GM21381 (cell line): ENCODE data around the gene ZNRF3.

Experiments
- ATAC-seq: cut with Tn5 transposase; IDR thresholded peaks from one replicate; pipeline ENCODE4 v1.9.1; 2021; ENCODE audit warnings: mild to moderate bottlenecking, moderate library complexity; ENCODE audit not compliant: unreplicated experiment

The ZNRF3 gene

DNA sequence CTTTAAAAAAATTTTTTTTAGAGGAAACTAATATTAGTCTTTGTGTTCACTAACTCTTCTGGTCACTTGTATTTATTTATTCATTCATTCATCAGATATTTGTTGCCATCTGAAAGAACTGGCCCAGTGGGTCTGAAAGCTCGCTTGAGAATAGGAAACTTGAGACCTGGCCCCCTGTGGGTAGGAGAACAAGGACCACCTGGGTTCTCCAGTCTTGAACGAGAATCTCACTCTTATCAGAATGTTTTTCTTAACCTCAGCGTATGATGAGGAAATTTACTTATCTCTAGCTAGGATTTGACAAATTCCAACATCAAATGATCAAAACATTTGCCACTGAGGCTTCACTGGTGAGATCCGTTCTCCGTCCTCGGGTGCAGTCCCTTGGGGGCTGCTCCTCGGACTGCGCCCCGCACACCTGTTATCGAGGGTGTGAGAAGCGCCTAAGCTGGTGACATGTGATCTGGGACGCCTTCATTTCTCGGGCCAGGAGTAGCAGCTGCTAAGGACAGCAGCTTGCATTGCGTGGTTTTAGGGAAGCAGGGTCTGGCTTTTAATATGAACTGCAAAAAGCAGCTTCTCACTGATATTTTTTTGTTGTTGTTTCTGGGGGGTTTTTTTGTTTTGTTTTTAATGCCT, 171.9 kb downstream of the ZNRF3 start:
- ATAC-seq, result no peak

DNA sequence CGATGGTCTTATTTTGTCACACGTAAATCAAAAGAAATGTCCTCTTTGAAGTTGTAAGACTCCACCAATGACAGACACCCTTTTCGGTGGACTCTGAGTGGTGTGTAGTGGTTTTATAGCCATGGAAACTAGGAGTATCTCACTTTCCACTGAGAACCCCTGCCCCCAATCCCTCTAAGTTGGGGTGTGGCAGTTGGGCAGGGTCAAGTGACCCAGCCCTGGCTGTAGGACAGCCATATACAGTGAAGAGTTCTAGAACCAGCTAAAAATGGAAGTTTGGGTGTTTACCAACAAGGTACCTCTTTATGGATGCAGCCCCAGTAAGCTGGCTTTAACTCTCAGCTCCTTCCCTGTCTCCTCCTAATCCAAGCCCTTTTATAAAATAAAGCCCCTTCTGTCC, 173.1 kb downstream of the ZNRF3 start:
- no peak for ATAC-seq

DNA sequence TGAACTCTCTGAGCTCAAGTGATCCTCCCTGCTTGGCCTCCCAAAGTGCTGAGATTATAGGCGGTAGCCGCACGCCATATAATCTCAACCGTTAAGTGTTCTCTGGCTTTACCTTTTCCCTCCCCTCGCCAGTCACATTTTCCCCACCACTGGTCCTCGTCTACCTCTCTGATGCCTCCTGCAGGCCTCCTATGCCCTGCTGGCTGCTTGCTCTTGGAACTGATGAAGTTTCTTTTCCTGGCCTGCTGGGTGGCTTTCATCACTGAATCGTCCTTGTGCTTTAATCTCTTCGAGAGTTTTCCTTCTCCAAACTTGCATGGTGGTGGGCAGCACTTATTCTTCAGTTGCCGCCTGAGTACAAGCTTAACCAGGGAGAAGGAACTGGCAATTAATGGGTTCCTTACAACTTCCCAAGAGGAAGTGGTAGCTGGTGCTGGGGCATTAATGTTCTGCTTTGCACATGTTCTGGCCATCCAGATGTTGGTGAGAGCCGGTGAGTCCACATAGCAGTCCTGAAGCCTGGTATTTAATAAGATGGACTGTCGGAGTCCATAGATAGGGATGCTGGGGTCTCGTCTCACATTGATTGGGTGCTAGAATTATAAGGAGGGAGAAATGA, 177.0 kb downstream of the ZNRF3 start:
- no peak for ATAC-seq

DNA sequence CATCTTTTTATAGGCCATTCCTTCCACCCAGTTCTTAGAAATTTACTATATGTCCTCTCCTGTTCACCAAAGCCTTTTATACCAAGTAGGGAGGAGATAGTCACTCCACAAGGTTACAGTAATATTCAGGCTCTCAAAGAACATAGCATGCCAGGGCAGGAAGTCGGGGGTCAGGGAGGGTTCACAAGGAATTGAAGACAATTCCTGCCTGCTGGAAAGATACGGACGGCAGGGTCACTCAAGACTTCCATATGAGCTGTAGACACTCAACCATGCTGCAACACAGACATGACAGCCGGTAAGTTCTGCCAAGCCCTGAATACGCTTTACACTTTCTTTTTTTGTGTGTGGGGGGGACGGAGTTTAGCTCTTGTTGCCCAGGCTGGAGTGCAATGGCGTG, 177.6 kb downstream of the ZNRF3 start:
- no peak for ATAC-seq

DNA sequence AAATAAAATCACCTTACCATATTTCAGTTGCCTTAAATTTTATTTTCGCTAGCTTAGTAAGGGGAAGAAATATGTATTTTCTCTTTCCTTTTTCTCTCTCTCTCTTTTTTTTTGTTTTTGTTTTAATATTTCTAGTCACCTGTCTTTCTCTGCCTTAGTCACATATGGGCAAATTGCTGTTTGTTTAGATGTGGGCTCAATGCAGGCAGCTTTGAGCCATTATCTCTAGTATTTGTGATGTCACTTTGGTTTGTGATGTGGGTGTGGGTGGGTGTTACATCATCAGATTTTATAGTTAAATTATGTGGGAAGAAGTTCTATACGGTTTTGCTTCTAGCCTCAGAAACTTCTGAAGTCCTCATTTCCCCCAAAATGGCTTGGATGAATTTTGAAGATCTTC, 178.4 kb downstream of the ZNRF3 start, which contains the start of gene C22orf31:
TSS of gene C22orf31 (minus strand) at position 59 of the 400 bp plus-strand sequence. CDS start at position 20, 39 bp downstream.
- ATAC-seq, result no peak

DNA sequence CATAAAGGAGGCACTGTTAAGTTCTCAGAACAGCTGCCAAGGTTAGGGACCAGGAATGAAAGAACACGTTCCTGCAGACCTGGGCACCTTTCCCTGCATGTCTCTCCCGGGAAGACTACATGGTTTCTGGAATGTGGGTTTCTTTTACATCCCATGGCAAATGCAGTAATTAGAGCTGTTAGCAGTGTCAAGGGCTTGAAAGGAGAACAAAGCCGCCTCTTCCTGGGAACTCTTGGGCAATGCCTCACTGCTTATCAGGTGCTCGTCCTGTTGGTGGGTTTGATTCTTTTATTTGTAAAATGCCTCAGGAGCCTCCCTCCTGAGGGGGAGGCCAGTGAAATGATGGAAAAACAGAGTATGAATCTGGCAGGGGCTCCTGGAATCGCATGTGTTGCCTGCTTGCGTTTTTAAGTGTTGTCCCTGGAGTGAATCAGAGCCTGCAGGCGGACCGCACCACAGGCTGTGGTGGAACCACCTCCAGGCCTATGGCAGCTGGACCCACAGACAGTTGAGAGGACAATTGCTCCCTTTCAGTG, 179.0 kb downstream of the ZNRF3 start:
- no peak for ATAC-seq

DNA sequence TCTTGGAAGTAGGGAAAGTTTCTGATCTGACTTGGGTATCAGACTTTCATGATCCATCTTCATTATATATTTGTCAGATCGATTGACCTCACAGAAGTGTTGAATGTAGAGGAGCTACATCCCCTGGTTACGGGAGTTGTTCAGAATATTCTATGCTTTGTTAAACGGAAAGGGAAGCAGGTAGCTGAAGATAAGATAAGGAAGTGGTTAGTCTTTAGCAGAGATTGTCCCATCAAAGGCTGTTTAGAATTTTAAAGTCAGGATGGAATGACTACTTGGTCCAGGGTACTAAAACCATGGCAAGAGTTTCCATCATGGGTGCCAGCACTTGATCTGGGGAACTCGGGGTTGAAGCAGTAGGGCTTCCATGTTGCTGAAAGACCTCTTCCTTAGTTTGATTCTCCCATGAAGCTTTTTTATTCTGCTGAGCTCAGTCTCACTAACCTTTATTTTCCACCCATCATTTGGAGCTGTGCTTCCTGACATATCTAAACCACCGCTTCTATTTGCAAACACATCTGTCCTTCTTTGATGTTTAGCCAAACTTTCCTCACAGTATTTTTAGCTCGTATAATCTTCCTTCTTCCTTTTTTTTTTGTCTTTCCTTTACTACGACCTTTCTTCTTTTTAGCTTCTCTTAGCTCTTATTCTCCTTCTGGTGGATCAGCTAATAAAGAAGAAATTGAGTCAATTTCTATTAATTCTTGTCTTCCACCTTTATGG, 182.3 kb downstream of the ZNRF3 start:
- no peak for ATAC-seq

DNA sequence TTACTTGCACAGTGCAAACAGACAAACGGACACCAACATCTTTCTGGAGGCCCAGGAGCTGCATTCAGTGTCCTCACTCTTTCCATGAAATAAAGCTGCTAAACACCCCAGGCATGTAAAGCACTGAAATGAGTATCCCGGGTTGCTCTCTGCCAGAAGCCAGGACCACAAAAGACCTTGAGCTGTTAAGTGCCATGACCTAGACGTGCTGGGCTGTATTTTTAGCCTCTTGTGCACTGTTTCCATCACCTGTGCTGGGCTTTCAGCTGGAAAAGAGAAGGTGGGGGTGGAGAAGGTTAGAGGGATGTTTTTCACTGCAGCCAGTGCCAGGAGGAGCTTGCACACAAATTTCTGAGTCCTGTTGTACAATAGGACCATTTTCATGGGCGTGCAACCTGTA, 186.1 kb downstream of the ZNRF3 start:
- no peak for ATAC-seq

DNA sequence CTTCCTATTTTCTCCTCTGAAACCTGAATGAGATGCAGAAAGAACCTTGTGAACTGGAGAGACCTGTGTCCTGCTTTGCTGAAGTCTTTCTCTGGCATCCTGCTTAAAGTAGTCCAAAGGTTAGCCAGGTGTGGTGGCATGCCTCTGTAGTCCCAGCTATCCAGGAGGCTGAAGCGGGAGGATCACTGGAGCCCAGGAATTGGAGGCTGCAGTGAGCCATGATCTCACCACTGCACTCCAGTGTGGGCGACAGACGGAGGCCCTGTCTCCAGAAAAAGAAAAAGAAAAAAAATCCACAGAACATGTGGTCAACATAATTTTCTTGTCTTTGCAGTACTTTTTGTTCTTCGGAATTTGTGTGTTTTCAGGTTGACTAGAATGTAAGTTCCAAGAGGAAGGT, 187.1 kb downstream of the ZNRF3 start:
- no peak for ATAC-seq

DNA sequence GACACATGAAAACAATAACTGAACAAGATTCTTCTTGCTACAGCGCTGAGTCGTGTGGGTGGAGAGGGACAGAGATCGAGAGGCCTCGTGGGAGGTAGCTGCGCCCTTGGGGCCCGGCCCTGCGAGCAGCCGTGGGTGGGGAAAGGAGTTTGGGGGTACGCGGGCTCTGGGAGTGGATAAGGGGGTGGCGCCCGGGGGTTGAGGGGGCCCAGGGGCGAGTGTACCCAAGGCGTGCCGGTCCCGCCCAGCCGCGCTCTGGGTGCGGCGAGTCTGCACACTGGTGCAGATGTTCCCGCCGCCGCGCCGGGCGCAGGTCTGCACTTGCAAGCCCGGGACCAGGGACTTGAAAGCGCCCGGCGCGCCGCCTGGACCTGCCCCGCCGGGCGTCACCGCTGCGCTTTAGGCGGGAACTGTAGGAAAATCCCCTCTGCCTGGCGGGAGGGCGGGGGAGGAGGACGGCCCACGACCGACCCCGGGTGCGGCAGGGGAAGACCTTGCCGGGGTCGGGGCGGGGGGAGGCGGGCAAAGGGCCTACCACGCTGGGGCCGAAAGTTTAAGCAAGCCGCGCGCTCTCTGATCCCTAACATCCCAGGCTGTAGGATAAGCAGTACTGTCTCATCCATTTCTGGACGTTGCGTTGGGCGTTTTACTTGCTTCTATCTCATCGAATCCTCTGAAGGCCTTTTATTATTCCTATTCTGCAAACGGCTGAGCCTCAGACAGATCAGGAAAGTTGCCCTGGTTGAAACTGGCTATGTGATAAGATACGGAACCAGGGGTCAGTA, 188.1 kb downstream of the ZNRF3 start:
- no peak for ATAC-seq

DNA sequence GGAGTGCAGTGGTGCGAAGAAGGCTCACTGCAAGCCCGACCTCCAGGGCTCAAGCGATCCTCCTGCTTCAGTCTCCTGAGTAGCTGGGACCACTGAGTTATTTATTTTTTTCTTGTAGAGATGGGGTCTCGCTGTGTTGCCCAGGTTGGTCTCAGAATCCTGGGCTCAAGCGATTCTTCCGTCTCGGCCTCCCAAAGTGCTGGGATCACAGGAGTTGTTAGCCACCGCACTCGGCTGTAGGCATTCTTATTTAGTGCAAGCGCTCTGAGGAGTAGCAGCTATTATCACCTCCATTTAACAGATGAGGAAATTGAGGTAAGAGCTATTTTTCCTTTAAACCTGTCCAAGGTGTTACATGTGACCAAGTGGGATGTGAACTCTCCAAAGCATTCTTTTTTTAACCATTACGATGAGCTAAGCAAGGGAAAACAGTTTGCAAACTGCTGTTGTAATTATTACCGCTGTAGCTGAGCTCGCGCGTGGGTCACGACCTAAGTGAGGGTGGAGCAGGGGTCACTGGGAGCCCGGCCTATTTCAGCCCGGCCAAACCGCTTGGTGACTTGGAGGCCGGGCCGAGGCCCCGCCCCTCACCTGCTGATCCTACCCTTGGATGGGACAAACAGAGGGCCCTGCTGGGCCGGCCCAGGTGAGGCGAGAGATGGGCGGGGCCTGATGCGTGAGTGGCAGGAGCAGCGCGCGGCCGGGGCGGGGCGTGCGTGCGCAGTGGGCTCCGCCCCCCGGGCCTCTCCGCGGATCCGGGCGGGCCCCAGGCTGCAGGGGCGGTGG, 189.0 kb downstream of the ZNRF3 start:
- ATAC-seq, result peak; percentile 88

DNA sequence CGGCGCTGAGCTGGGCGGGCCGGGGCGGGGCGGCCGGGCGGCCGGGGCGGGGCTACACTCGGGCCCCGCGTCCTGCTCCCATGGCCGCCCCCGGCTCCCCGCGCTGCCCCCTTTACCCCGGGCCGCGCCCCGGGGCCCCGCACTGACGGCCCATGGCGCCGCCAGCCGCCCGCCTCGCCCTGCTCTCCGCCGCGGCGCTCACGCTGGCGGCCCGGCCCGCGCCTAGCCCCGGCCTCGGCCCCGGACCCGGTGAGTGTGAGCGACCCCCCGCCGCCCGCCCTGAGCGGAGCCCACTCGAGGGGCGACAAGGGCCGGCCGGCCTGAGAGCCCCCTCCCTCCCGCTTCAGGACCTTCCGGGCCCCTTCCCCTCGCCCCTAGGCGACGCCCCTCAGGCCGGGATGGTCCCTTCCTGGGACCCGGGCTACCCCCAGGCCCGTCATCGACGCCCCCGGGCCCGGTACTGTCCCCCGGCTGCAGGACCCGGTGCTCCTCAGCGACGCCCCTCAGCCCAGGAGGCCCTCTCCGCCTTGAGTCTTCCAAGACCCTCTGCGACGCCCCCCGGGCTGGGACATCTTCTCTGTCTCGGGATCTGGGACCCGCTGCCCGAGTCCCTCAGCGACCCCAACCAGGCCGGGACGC, 189.7 kb downstream of the ZNRF3 start, which contains the start of gene KREMEN1:
TSS of gene KREMEN1 (plus strand) at position 57 of the 639 bp plus-strand sequence. CDS start at position 153, 96 bp downstream.
- no peak for ATAC-seq

DNA sequence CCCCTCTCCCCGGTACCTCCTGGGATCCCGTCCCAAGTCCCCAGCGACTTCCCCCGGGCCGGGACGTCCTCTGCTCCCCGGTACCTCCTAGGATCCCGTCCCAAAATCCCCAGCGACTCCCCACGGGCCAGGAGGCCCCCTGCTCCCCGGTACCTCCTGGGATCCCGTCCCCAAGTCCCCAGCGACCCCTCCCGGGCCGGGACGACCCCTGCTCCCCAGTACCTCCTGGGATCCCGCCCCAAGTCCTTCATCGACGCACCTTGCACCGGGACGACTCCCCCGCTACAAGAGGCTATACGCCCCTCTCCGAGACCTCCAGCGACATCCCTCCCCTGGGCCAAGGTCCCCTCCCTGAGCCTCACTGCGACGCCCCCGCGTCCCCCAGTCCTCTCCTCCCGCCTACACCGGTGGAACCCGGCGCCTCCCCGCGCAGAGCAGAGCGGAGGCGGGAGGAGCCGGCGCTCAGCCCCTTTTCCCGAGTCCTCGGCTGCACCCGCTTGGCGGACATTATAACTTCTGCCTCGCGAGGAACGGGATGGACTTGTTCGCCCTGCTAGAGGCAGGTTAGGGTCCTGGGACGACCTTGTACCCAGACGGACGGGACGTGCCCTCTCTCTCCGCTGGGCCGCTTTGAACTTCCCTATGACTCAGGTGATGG, 190.4 kb downstream of the ZNRF3 start:
- no peak for ATAC-seq

DNA sequence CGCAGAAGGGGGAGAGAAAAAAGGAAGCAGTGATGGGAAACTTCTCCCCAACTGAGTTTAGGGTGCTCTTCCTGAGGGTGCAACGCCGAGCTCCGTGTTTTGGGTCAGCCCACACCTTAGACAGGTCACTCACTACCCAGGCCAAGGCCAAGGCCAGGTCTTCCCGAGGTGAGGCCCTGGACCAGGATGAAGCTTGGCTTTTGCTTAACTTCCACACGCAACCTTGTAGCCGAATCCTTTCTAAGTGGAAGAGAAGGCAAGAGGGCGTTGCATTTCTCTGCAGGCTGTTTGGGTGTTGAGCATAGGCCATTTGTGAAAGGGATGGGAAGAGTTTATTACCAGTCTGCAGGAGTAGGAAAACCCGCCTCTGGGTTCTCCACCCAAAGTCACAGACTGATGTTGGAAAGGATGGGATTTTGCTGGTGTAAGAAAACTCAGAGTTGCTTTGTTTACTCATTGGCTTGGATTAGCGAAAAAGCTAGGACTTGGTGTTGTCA, 191.0 kb downstream of the ZNRF3 start:
- ATAC-seq, result no peak

DNA sequence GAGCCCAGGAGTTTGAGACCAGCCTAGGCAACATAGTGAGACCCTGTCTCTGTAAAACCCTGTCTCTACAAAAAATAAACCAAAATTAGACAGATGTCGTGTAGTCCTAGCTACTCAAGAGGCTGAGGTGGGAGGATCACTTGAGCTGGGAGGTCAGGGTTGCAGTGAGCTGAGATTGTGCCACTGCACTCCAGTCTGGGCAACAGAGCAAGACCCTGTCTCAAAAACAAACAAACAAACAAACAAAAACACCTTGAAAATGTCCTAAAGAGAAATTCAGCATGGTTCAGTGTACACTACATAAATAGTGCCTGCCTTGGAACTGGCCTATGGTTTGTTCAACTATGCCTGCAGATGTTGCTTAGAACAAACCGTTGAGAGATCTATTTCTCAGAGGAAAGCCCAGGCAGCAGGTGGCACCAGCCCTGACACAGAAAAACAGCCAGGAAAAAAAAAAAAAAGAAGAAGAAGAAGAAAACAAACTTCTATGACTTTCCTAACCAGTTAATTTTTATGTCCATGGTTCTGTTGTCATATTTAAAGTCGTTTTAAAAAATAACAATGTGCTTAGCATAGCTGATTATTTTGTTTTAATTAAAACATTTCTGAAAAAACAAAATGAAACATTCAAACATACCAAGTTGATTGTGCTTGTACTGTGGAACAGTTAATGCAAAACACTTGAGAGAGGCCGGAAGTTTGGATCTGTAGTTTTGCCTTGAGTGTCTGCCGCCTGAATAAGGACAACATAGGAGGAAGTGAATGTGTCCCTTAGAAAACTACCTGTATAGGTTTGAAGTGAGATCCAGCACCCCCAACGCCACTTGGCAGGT, 194.9 kb downstream of the ZNRF3 start:
- no peak for ATAC-seq

DNA sequence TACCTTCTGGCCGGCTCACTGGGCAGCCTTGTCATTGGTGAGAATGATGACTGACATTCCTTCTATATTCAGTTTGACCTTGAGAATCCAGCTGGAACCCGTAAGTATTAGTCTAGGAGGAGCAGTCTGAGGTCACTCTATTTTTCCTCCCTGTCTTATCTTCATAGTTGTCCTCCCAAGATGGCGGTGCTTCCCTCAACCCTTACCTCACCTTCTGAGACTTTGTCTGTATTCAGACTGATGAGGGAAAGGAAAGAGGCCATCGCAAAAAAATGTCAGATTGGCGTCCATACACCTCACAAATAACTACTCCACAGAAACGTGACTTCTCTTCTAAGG, 195.5 kb downstream of the ZNRF3 start:
- ATAC-seq, result no peak

DNA sequence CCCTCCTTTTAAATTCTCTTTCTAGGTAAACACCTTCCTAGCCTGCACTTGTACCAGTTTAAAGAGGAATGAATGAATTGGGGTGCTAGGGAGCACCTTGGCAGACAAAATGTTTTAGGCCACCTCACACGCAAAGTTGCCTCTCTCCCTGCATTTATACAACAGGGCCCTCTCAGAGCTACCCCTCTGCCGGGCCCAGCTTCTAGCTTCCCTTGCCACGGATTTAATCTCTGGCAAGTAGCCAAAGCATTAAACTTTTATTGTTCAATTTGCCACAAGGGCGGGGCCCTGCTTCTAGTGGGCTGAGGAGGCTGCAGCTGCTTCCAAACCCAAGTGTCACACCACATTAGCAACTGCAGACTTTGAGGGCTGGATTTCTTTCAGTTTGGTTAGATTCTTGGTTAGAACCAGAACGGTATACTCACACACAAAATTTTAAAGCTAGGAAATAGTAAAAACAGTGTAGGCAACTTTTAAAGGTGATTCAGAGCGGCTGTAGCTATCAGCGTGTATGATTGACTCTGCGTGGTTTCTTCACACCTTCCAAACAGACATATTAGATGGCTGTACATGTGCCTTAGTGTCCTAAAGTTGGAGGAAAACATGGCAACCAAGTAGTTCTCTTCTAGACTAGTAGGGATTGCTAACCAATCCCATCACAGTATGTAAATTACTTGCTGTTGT, 196.0 kb downstream of the ZNRF3 start:
- no peak for ATAC-seq
